ENCODE measurements around the gene NOLC1.

NOLC1 gene

GRCh38 chr10:102211615-102212299 lies 59.6 kb downstream of the NOLC1 start:
- no peak for DNase-seq
